Osteoblast (primary cell): ENCODE results near the gene KCNK4. TPM values are rescaled to one million over a fixed set of nuclear protein-coding genes. Genes with fewer than 3 reads are reported as not detected.

ENCODE experiments used
- DNase-seq: peaks from one replicate; pipeline ENCODE4 v3.0.0; 2011; ENCODE audit warnings: low spot score, mixed read lengths; ENCODE audit not compliant: insufficient read length; ENCODE audit errors: missing footprints
- H2AFZ ChIP-seq: 2 replicates; pipeline ENCODE4 v1.6.0; 2011; ENCODE audit warnings: mild to moderate bottlenecking, low read length
- H3K27ac ChIP-seq: 2 replicates; pipeline ENCODE4 v1.5.1; 2011; ENCODE audit warnings: mild to moderate bottlenecking, low read depth, low read length, moderate library complexity
- H3K27me3 ChIP-seq: 2 replicates; pipeline ENCODE4 v1.6.0; 2012; ENCODE audit warnings: mild to moderate bottlenecking, control low read depth, inconsistent platforms, low read length, moderate library complexity; ENCODE audit not compliant: insufficient read depth
- H3K36me3 ChIP-seq: 2 replicates; pipeline ENCODE4 v1.5.1; 2011; ENCODE audit warnings: mild to moderate bottlenecking, low read length, control low read depth, moderate library complexity; ENCODE audit not compliant: insufficient read depth
- H3K4me1 ChIP-seq: 2 replicates; pipeline ENCODE4 v1.5.1; 2011; ENCODE audit warnings: mild to moderate bottlenecking, low read length, control low read depth, moderate library complexity; ENCODE audit not compliant: insufficient read depth
- H3K4me2 ChIP-seq: 2 replicates; pipeline ENCODE4 v1.6.0; 2011; ENCODE audit warnings: mild to moderate bottlenecking, low read length; ENCODE audit not compliant: insufficient read depth
- H3K4me3 ChIP-seq: fragments of 200-600 bp; sonication (generic); 3 replicates; pipeline ENCODE4 v1.5.1; 2012; ENCODE audit warnings: mild to moderate bottlenecking, low read length, inconsistent platforms; ENCODE audit not compliant: insufficient read depth
- H3K79me2 ChIP-seq: 2 replicates; pipeline ENCODE4 v1.6.0; 2012; ENCODE audit warnings: mild to moderate bottlenecking, low read length, control low read depth, inconsistent platforms; ENCODE audit not compliant: insufficient read depth
- H3K9me3 ChIP-seq: 2 replicates; pipeline ENCODE4 v1.5.1; 2011; ENCODE audit warnings: low read depth, low read length, control low read depth
- H4K20me1 ChIP-seq: 2 replicates; pipeline ENCODE4 v1.6.0; 2012; ENCODE audit warnings: mild to moderate bottlenecking, low read length, control low read depth; ENCODE audit not compliant: insufficient read depth
- total RNA-seq: library from RNA; depleted of rRNA; stranded (reverse); fragments of >200 nt; gene quantifications from 2 replicates; pipeline ENCODE4 v1.2.3, GENCODE V29; 2012
- TF ChIP-seq, protein P1 (sequence below): IDR thresholded peaks from 2 replicates; pipeline ENCODE4 v1.5.1; 2011; ENCODE audit warnings: mild to moderate bottlenecking, low read depth, low read length, moderate library complexity; ENCODE audit errors: extremely low read depth

KCNK4 gene
- total RNA-seq, 1 donor = 0.36 TPM

DNA sequence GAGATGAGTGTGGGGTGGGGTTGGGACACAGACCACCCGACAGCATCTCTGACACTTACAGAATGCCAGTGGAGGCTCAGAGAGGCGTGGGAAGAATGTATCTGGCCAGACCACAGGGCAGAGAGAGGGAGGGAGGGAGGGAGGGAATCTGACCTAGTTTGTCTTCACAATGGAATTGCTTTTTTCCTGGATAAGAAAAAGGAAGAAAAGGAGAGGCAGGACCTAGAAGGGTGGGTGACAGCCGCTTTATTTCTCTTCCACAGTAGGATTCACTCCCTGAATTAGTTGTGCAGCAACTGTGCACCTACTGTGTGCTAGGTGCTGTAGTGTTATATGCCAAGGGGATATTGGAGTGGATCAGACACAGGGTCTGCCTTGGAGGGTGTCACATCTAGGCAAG is 3.7 kb downstream of the KCNK4 start:
- H2AFZ ChIP-seq = no peak overlapping the region
- peak; percentile 94 for DNase-seq
- peaks cover 97% of the 10 kb centered on the region for H3K27me3 ChIP-seq
- H3K36me3 ChIP-seq = no peaks in the 10 kb centered on the region
- H3K27ac ChIP-seq = no peak overlapping the region
- no peak overlapping the region for H3K4me3 ChIP-seq
- no peaks in the 10 kb centered on the region for H3K79me2 ChIP-seq
- peaks cover 5% of the 10 kb centered on the region for H3K4me1 ChIP-seq
- TF ChIP-seq, protein P1, sequence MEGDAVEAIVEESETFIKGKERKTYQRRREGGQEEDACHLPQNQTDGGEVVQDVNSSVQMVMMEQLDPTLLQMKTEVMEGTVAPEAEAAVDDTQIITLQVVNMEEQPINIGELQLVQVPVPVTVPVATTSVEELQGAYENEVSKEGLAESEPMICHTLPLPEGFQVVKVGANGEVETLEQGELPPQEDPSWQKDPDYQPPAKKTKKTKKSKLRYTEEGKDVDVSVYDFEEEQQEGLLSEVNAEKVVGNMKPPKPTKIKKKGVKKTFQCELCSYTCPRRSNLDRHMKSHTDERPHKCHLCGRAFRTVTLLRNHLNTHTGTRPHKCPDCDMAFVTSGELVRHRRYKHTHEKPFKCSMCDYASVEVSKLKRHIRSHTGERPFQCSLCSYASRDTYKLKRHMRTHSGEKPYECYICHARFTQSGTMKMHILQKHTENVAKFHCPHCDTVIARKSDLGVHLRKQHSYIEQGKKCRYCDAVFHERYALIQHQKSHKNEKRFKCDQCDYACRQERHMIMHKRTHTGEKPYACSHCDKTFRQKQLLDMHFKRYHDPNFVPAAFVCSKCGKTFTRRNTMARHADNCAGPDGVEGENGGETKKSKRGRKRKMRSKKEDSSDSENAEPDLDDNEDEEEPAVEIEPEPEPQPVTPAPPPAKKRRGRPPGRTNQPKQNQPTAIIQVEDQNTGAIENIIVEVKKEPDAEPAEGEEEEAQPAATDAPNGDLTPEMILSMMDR = no peak
- no peaks in the 10 kb centered on the region for H3K9me3 ChIP-seq
- H4K20me1 ChIP-seq = peaks cover 2% of the 10 kb centered on the region
- H3K4me2 ChIP-seq = no peak overlapping the region

DNA sequence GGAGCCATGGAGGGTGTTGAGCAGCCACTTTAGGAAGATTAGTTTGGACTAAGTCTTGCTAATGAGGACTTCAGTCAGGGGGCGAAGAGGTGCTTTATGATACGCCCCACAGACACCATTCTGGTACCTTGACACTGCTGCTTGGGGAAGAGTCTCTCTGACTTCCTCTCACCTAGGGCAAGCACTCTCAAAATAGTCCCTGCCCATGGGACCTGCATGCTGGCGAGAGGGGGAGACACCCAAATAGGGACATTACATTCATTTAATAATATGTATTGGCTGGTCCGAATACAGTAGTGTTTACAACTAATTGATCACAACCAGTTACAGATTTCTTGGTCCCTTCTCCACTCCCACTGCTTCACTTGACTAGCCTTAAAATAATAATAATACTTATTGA is 4.7 kb downstream of the KCNK4 start:
- peak; percentile 76 for DNase-seq
- Histone ChIP-seq H3K36me3 (no peaks in the 10 kb centered on the region), H3K4me2 (no peak overlapping the region), H4K20me1 (peaks cover under 1% of the 10 kb centered on the region), H3K9me3 (no peaks in the 10 kb centered on the region), H3K4me1 (peaks cover 6% of the 10 kb centered on the region), H3K79me2 (no peaks in the 10 kb centered on the region), H3K27me3 (peaks cover 97% of the 10 kb centered on the region), H3K4me3 (no peak overlapping the region), H2AFZ (no peak overlapping the region), H3K27ac (no peak overlapping the region)
- TF ChIP-seq, protein P1 = no peak

DNA sequence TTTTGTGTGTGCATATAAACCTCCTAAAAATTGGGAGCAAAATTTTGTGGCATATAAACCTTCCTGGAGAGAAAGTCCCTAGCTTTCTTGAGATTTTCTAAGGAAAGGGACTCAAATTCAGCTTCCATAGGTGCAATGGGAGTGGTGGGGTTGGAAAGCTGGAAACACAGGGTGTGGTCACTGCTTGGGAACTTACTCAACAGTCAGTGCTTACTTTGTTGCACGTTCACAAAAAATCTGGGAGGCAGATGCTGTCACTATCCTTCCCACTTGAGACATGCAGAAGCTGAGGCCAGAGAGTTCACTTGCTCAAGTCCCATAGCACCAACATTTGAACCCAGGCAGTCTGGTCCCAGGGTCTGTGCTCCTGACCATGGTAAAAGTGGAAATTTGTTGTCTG is 5.1 kb downstream of the KCNK4 start:
- H3K36me3 ChIP-seq = no peaks in the 10 kb centered on the region
- peaks cover 6% of the 10 kb centered on the region for H3K4me1 ChIP-seq
- H3K27me3 ChIP-seq = peaks cover 94% of the 10 kb centered on the region
- DNase-seq = peak; percentile 67
- H4K20me1 ChIP-seq = no peaks in the 10 kb centered on the region
- H3K4me3 ChIP-seq = no peak overlapping the region
- H3K9me3 ChIP-seq = no peaks in the 10 kb centered on the region
- no peak overlapping the region for H3K4me2 ChIP-seq
- H2AFZ ChIP-seq = no peak overlapping the region
- H3K79me2 ChIP-seq = no peaks in the 10 kb centered on the region
- H3K27ac ChIP-seq = no peak overlapping the region
- TF ChIP-seq, protein P1 = no peak

DNA sequence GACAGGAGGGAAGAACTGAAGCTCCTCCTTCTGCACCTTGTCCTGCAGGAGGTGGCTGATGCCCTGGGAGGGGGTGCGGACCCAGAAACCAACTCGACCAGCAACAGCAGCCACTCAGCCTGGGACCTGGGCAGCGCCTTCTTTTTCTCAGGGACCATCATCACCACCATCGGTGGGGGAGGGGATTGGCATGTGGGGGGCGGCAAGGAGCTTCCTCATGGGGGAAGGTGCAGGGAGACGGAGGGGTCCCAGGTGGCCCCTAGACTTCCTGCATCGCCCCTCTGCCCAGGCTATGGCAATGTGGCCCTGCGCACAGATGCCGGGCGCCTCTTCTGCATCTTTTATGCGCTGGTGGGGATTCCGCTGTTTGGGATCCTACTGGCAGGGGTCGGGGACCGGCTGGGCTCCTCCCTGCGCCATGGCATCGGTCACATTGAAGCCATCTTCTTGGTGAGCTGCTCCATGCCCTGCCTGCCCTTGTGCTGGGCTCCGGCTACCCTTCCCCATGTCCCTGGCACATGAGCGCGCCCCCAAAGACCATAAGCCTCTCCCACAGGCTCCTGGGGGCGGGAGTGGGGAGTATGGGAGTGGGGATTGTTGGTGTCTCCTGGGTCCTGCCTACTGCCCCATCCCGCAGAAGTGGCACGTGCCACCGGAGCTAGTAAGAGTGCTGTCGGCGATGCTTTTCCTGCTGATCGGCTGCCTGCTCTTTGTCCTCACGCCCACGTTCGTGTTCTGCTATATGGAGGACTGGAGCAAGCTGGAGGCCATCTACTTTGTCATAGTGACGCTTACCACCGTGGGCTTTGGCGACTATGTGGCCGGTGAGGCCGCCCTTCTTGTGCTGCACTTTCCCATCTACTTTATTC is 6.0 kb downstream of the KCNK4 start:
- Histone ChIP-seq H3K27me3 (peaks cover 87% of the 10 kb centered on the region), H3K9me3 (no peaks in the 10 kb centered on the region), H3K27ac (no peak overlapping the region), H4K20me1 (no peaks in the 10 kb centered on the region), H2AFZ (no peak overlapping the region), H3K4me3 (no peak overlapping the region), H3K4me2 (no peak overlapping the region), H3K4me1 (peaks cover 6% of the 10 kb centered on the region), H3K79me2 (no peaks in the 10 kb centered on the region), H3K36me3 (no peaks in the 10 kb centered on the region)
- TF ChIP-seq, protein P1 = no peak
- peak; percentile 44 for DNase-seq
